Lung (tissue), 12 donors: ENCODE data around the gene PRDM15. TPM values are rescaled to one million over a fixed set of nuclear protein-coding genes. Genes with fewer than 3 reads are reported as not detected.

Experiments used
- ATAC-seq: fragments of 200-7000 bp; cut with Tn5 transposase; one replicate; pipeline ENCODE4 v1.9.1; 2020; ENCODE audit warnings: moderate number of reproducible peaks; ENCODE audit not compliant: insufficient read depth, low FRiP score
- DNase-seq, 3 donors: peaks; one replicate each; pipeline ENCODE4 v3.0.0-alpha.2; 2013 to 2017
- H3K27ac ChIP-seq, 2 donors: one replicate each; pipeline ENCODE4 v1.5.1; 2013; ENCODE audit warnings: mild to moderate bottlenecking in 2 of 2, moderate library complexity in 2 of 2, control low read depth in 1 of 2, inconsistent platforms in 1 of 2, low read depth in 1 of 2, low read length in 1 of 2
- H3K27me3 ChIP-seq, 3 donors: one replicate each; pipeline ENCODE4 v1.5.1; 2013; ENCODE audit warnings: low read length in 2 of 3; ENCODE audit not compliant: control insufficient read depth in 3 of 3, insufficient read depth in 3 of 3
- H3K36me3 ChIP-seq, 4 donors: one replicate each; pipeline ENCODE4 v1.5.1; 2013; ENCODE audit warnings: low read length in 4 of 4, mild to moderate bottlenecking in 1 of 4, moderate library complexity in 1 of 4; ENCODE audit not compliant: control insufficient read depth in 4 of 4, insufficient read depth in 4 of 4
- H3K4me1 ChIP-seq, 5 donors: one replicate each; pipeline ENCODE4 v1.5.1; 2013; ENCODE audit warnings: low read length in 5 of 5, mild to moderate bottlenecking in 2 of 5, moderate library complexity in 1 of 5; ENCODE audit not compliant: control insufficient read depth in 5 of 5, insufficient read depth in 5 of 5
- H3K4me3 ChIP-seq: one replicate; pipeline ENCODE4 v1.5.1; 2013; ENCODE audit warnings: mild to moderate bottlenecking, control low read depth, moderate library complexity
- H3K9ac ChIP-seq, 2 donors: one replicate each; pipeline ENCODE4 v1.5.1; 2013; ENCODE audit warnings: low read length in 2 of 2, control low read depth in 1 of 2; ENCODE audit not compliant: insufficient read depth in 1 of 2
- H3K9me3 ChIP-seq, 4 donors: one replicate each; pipeline ENCODE4 v1.5.1; 2013; ENCODE audit warnings: low read length in 3 of 4, mild to moderate bottlenecking in 1 of 4, moderate library complexity in 1 of 4; ENCODE audit not compliant: control insufficient read depth in 4 of 4, insufficient read depth in 3 of 4
- CTCF ChIP-seq: IDR thresholded peaks from 2 replicates; pipeline ENCODE4 v1.5.1; 2012; ENCODE audit warnings: mild to moderate bottlenecking; ENCODE audit errors: control extremely low read depth, extremely low read depth
- WGBS, 2 donors: extraction: QIAGEN DNeasy Blood & Tissue Kit; methylation state at CpG; one replicate each; pipeline ENCODE4 v1.1.7; 2013; 5-methylcytosine and 5-hydroxymethylcytosine counted together
- polyA plus RNA-seq, 2 donors: library from polyadenylated mRNA; stranded (reverse); fragments of 200-250 nt; gene quantifications; one replicate each; pipeline ENCODE4 v1.2.1, GENCODE V29; 2013
- total RNA-seq, 2 donors: library from RNA; depleted of rRNA in 1 of 2; stranded (reverse); fragments of >200 nt in 1 of 2; gene quantifications; one replicate each; pipeline ENCODE4 v1.2.1, GENCODE V29; 2014 to 2021
- donor health status: control.
- donor health status: control.
- donor health status: Bipolar disorder and iron deficiency.
- donor health status: healthy.
- donor health status: DM: yes; HTN: yes; CAD: no.

PRDM15 gene
- total and polyA plus RNA-seq, 4 donors: 2.4 to 7.2 (median 4.1) TPM

- H3K9me3 ChIP-seq: peaks cover 0 to 2% (median 0%) of the 10 kb centered on the region in 4 donors
- peaks cover 0 to 18% (median 2%) of the 10 kb centered on the region in 5 donors for H3K4me1 ChIP-seq
- H3K36me3 ChIP-seq: peaks cover 0 to 16% (median 1%) of the 10 kb centered on the region in 4 donors
- H3K4me3 ChIP-seq: no peak overlapping the region
- 91 to 96% methylated on average over 16 of the region's 16 CpGs for WGBS, 2 donors
- TF ChIP-seq CTCF: no peak
- H3K27me3 ChIP-seq: no peaks in the 10 kb centered on the region
- ATAC-seq: no peak
- H3K27ac ChIP-seq: no peak overlapping the region
- H3K9ac ChIP-seq: no peak overlapping the region
- no peak for DNase-seq
Observed at GRCh38 chr21:41892726-41893125, 13.6 kb upstream of the PRDM15 start.

- Histone ChIP-seq H3K4me1 (peaks cover 0 to 16% (median 2%) of the 10 kb centered on the region in 5 donors), H3K36me3 (peaks cover 0 to 16% (median 1%) of the 10 kb centered on the region in 4 donors), H3K9ac (no peak overlapping the region), H3K9me3 (peaks cover 0 to 2% (median 0%) of the 10 kb centered on the region in 4 donors), H3K27me3 (no peaks in the 10 kb centered on the region), H3K4me3 (no peak overlapping the region), H3K27ac (no peak overlapping the region)
- DNase-seq: no peak
- no peak for ATAC-seq
- 93% methylated on average over 5 of the region's 5 CpGs for WGBS, 2 donors
- no peak for TF ChIP-seq CTCF
Observed at GRCh38 chr21:41891132-41891531, 12.0 kb upstream of the PRDM15 start.

- Histone ChIP-seq H3K9ac (no peak overlapping the region), H3K36me3 (peaks cover 0 to 14% (median 1%) of the 10 kb centered on the region in 4 donors), H3K27me3 (no peaks in the 10 kb centered on the region), H3K4me1 (peaks cover 0 to 8% (median 0%) of the 10 kb centered on the region in 5 donors), H3K9me3 (peaks cover 0 to 2% (median 0%) of the 10 kb centered on the region in 4 donors), H3K27ac (no peak overlapping the region), H3K4me3 (no peak overlapping the region)
- ATAC-seq: no peak
- WGBS, 2 donors: 62 to 96% methylated on average over 6 of the region's 6 CpGs
- TF ChIP-seq CTCF: no peak
- DNase-seq: no peak
Observed at GRCh38 chr21:41890355-41890754, 11.2 kb upstream of the PRDM15 start.
